Activated CD4-positive, alpha-beta T cell treated with anti-CD3 and anti-CD28 coated beads, Interleukin-2, amount 10 ng/mL, durations not matched to agents 7 days and 5 days (primary cell): Measurements from ENCODE around the gene GNA14. TPM values are rescaled to one million over a fixed set of nuclear protein-coding genes. Genes with fewer than 3 reads are reported as not detected.
"Not testable (repeated sequence)": the region's sequence is repeated elsewhere in the genome, so short reads cannot be mapped to it uniquely, and the experiment has no call there.

ENCODE experiments used
- CTCF ChIA-PET: fragments of 350-600 bp; sonication (Branson Sonifier 250); formaldehyde crosslinking; loops from one replicate; lab custom pipeline; 2021; ENCODE audit warnings: antibody characterized with exemption; lab: Charles Lee
- POLR2A ChIA-PET: fragments of 350-600 bp; sonication (Branson Sonifier 250); formaldehyde crosslinking; loops from one replicate; lab custom pipeline; 2021; ENCODE audit warnings: antibody characterized with exemption; lab: Charles Lee
- DNase-seq: peaks from one replicate; pipeline ENCODE4 v3.0.0-alpha.2; 2020
- H3K27ac Mint-ChIP-seq: one replicate; pipeline ENCODE4 v1.8.0; 2021; ENCODE audit warnings: mild to moderate bottlenecking, moderate library complexity, mixed read lengths
- H3K27me3 Mint-ChIP-seq: one replicate; pipeline ENCODE4 v1.8.0; 2021; ENCODE audit warnings: mixed read lengths
- H3K36me3 Mint-ChIP-seq: one replicate; pipeline ENCODE4 v1.8.0; 2021; ENCODE audit warnings: low read depth, mixed read lengths
- H3K4me1 Mint-ChIP-seq: one replicate; pipeline ENCODE4 v1.8.0; 2021; ENCODE audit warnings: mixed read lengths
- H3K4me3 Mint-ChIP-seq: one replicate; pipeline ENCODE4 v1.8.0; 2021; ENCODE audit warnings: mild to moderate bottlenecking, moderate library complexity, mixed read lengths
- H3K9me3 Mint-ChIP-seq: one replicate; pipeline ENCODE4 v1.8.0; 2021; ENCODE audit warnings: mixed read lengths
- total RNA-seq, 2 experiments: library from RNA; stranded (reverse); gene quantifications; one replicate each; pipeline ENCODE4 v1.2.3, GENCODE V29; 2021

GNA14 gene
- total RNA-seq, 2 experiments from 2014 or later, result not detected

DNA sequence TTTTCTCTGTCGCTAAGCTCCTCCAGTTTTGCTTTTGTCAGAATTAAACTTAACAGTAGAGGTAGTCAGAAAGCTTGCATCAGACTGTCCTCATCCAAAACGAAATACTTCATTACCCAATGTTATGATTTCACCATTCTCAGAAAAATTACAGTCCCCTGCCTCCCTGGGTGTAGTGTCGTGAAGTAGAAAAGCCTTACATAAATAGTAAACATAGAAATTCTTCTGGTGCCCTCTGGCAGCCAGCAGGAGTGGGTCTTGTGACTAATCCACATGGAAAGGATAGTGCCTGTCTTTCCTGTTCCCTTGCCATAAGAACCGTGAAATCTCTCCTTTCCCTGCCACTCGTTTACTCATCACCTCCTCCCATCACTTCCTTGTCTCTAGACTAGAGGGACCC lies 230.6 kb downstream of the GNA14 start:
- Mint-ChIP-seq H3K4me3 (no peak overlapping the region), H3K36me3 (peaks cover 8% of the 10 kb centered on the region), H3K27me3 (no peaks in the 10 kb centered on the region), H3K4me1 (no peaks in the 10 kb centered on the region), H3K27ac (no peak overlapping the region), H3K9me3 (no peaks in the 10 kb centered on the region)
- ChIA-PET CTCF (no interaction called here), POLR2A (no interaction called here)
- DNase-seq, result no peak

GRCh38 chr9:77408521-77408920 lies 239.6 kb downstream of the GNA14 start:
- peaks cover 35% of the 10 kb centered on the region for H3K36me3 Mint-ChIP-seq
- H3K27me3 Mint-ChIP-seq, CTCF ChIA-PET: not testable (repeated sequence)

DNA sequence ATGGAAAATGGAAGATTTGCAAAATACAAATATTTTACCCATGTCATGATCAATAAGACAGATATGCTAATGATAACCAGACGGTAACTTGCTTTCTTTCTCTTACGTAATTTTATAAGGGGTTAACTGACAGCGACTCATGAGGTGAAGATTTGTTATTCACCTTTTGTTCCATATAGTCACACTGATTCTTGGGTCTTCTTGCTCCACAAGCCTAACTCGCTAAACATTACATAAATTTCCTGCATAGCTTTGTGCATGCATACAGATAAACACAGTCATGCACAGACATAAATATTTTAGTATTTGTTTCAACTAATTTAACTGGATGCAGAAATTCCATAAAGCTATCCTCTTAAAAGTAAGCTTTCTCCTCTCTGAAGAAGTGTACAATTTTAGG lies 244.9 kb downstream of the GNA14 start:
- Mint-ChIP-seq H3K27me3 (no peaks in the 10 kb centered on the region), H3K9me3 (peaks cover 4% of the 10 kb centered on the region), H3K36me3 (peaks cover 22% of the 10 kb centered on the region), H3K4me3 (no peak overlapping the region), H3K27ac (no peak overlapping the region), H3K4me1 (no peaks in the 10 kb centered on the region)
- POLR2A ChIA-PET, result no interaction called here
- CTCF ChIA-PET, result no interaction called here
- DNase-seq, result no peak

More at GRCh38 chr9:77408521-77408920, 239.6 kb downstream of the GNA14 start:
- peaks cover 11% of the 10 kb centered on the region for H3K9me3 Mint-ChIP-seq
- H3K4me1 Mint-ChIP-seq, DNase-seq, POLR2A ChIA-PET, H3K4me3 Mint-ChIP-seq, H3K27ac Mint-ChIP-seq: not testable (repeated sequence)

GRCh38 chr9:77402286-77402685 lies 245.8 kb downstream of the GNA14 start:
- no peak for DNase-seq
- POLR2A ChIA-PET, result no interaction called here
- Mint-ChIP-seq H3K4me1 (no peaks in the 10 kb centered on the region), H3K36me3 (peaks cover 17% of the 10 kb centered on the region), H3K27ac (no peak overlapping the region), H3K27me3 (no peaks in the 10 kb centered on the region), H3K9me3 (no peaks in the 10 kb centered on the region), H3K4me3 (no peak overlapping the region)
- CTCF ChIA-PET, result no interaction called here

DNA sequence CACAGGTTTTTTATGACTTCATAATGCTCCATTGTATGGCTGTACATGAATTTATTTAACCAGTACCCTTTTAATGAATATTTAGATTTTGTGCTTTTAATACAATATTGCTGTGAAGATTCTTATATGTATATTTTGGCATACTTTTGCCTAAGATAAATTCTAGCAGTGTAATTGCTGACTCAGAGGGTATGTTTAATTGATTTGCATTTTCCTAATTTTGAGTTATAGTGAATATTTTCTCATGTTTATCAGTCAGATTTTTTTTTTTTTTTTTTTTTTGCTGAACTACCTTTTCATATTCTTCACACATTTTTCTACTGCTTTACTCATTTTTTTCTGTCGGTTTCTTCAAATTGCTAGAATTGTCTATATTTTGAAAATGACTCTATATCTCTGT lies 248.2 kb downstream of the GNA14 start:
- H3K27me3 Mint-ChIP-seq, result no peaks in the 10 kb centered on the region
- POLR2A ChIA-PET, result no interaction called here
- DNase-seq, result no peak
- H3K4me1 Mint-ChIP-seq, result no peaks in the 10 kb centered on the region
- no peaks in the 10 kb centered on the region for H3K36me3 Mint-ChIP-seq
- H3K27ac Mint-ChIP-seq, result no peak overlapping the region
- H3K9me3 Mint-ChIP-seq, result no peaks in the 10 kb centered on the region
- CTCF ChIA-PET, result no interaction called here
- no peak overlapping the region for H3K4me3 Mint-ChIP-seq

DNA sequence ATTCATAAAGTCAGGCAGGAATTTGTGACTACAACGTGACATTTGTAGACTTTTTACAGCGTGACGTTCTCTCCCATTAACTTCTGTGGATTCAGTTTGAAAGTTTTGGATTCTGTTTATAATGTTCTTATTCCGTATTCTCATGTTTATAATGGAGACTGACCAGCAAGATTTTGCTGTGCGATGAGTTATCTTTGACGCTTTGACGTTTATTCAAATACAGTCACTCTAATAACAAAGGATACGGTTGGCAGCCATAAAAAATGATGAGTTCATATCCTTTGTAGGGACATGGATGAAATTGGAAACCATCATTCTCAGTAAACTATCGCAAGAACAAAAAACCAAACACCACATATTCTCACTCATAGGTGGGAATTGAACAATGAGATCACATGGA lies 249.5 kb downstream of the GNA14 start:
- H3K9me3 Mint-ChIP-seq, DNase-seq, H3K27ac Mint-ChIP-seq, H3K4me3 Mint-ChIP-seq, H3K36me3 Mint-ChIP-seq, CTCF ChIA-PET, H3K27me3 Mint-ChIP-seq, H3K4me1 Mint-ChIP-seq, POLR2A ChIA-PET: not testable (repeated sequence)

DNA sequence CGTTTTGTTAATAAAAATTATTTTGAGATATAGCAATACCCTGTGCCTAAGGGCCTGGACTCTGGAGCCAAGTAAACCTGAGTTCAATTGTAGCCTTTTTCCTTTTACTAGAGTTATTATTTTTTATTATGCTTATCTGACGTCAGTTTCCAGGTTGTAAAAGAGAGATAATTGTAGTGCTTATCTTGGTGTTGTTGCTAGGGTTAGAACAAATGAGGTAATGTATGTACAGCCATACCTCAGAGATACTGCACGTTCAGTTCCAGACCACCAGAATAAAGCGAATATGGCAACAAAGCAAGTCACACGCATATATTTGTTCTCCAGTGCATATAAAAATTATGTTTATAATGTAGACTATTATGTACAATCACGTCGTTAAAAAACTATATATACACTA lies 255.8 kb downstream of the GNA14 start:
- ChIA-PET POLR2A (no interaction called here), CTCF (no interaction called here)
- no peak overlapping the region for H3K27ac Mint-ChIP-seq

DNA sequence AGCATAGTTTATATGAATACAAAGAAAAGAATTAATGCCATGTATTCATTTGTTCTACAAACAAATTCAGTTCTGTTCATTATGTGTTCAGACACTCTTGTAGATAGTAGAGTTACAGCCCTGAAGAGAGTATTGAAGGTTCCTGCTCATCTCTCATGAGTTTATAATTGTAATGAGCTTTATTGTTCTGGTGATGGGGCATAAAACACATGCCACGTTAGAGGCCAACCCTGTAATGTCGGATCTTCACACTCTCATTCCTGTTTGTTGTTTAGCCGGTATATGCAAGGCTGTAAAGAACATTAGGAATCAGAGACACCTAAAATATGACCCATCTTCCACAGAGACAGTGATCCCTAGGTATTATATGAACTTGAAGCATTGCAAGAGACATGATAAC lies 256.3 kb downstream of the GNA14 start:
- POLR2A ChIA-PET, result no interaction called here
- peaks cover 4% of the 10 kb centered on the region for H3K36me3 Mint-ChIP-seq
- H3K9me3 Mint-ChIP-seq, result no peaks in the 10 kb centered on the region

More for the DNA sequence above, 255.8 kb downstream of the GNA14 start:
- DNase-seq, result no peak
- Mint-ChIP-seq H3K9me3 (no peaks in the 10 kb centered on the region), H3K36me3 (peaks cover 4% of the 10 kb centered on the region), H3K4me3 (no peak overlapping the region), H3K27me3 (no peaks in the 10 kb centered on the region), H3K4me1 (no peaks in the 10 kb centered on the region)

DNA sequence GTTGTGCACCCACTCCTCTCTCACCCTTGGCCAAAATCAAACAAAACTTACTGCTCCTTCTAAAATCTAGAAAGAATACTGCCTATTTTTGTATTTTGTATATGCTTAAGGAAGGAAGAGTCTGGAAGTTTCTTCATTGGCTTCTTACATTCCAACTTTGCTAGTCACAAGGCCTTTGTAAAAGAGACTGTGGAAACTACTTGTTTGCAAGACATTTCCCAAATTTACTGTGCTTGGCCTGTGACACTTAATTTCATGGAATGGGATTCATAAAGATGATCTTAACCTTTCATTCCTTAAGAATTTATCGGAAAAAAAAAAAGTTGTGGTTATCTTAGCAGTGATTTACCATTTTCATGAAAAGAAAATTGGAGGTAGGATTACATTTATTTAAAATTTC lies 261.9 kb downstream of the GNA14 start:
- CTCF ChIA-PET, result no interaction called here
- DNase-seq, result no peak
- Mint-ChIP-seq H3K27me3 (no peaks in the 10 kb centered on the region), H3K4me3 (no peak overlapping the region), H3K27ac (no peak overlapping the region), H3K4me1 (no peaks in the 10 kb centered on the region), H3K9me3 (no peaks in the 10 kb centered on the region), H3K36me3 (peaks cover 6% of the 10 kb centered on the region)
- POLR2A ChIA-PET, result no interaction called here

More for the DNA sequence above, 256.3 kb downstream of the GNA14 start:
- H3K4me1 Mint-ChIP-seq, result no peaks in the 10 kb centered on the region
- CTCF ChIA-PET, result no interaction called here
- no peak overlapping the region for H3K4me3 Mint-ChIP-seq
- no peaks in the 10 kb centered on the region for H3K27me3 Mint-ChIP-seq
- DNase-seq, result no peak
- H3K27ac Mint-ChIP-seq, result no peak overlapping the region

GRCh38 chr9:77384406-77384805 lies 263.7 kb downstream of the GNA14 start:
- Mint-ChIP-seq H3K27ac (no peak overlapping the region), H3K36me3 (peaks cover 2% of the 10 kb centered on the region), H3K9me3 (no peaks in the 10 kb centered on the region), H3K4me1 (no peaks in the 10 kb centered on the region), H3K4me3 (no peak overlapping the region), H3K27me3 (no peaks in the 10 kb centered on the region)
- ChIA-PET POLR2A (no interaction called here), CTCF (no interaction called here)
- DNase-seq, result no peak

GRCh38 chr9:77375956-77376532 lies 272.1 kb downstream of the GNA14 start:
- peaks cover 16% of the 10 kb centered on the region for H3K36me3 Mint-ChIP-seq
- H3K27ac Mint-ChIP-seq, result no peak overlapping the region
- CTCF ChIA-PET, result no interaction called here
- DNase-seq, result no peak
- POLR2A ChIA-PET, result no interaction called here
- H3K4me3 Mint-ChIP-seq, result no peak overlapping the region
- no peaks in the 10 kb centered on the region for H3K4me1 Mint-ChIP-seq
- H3K27me3 Mint-ChIP-seq, result no peaks in the 10 kb centered on the region
- H3K9me3 Mint-ChIP-seq, result peaks cover 2% of the 10 kb centered on the region

DNA sequence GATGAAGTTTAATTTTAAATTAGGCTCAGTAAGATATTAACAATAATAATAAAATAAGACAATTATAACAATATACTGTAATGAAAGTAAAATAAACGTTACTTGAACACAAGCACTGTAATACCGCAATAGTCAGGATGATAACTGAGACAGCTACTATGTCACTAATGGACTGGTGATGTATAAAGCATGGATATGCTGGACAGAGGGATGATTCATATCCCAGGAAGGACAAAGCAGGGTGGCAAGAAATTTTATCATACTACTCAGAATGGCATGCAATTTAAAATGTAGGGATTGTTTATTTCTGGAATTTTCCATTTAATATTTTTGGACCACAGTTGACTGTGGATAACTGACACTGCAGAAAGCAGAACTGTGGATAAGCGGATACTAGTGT lies 273.9 kb downstream of the GNA14 start:
- no peaks in the 10 kb centered on the region for H3K27me3 Mint-ChIP-seq
- ChIA-PET CTCF (no interaction called here), POLR2A (no interaction called here)
- no peak overlapping the region for H3K4me3 Mint-ChIP-seq
- peaks cover 27% of the 10 kb centered on the region for H3K36me3 Mint-ChIP-seq
- DNase-seq, result no peak
- no peaks in the 10 kb centered on the region for H3K4me1 Mint-ChIP-seq
- peaks cover 5% of the 10 kb centered on the region for H3K9me3 Mint-ChIP-seq
- no peak overlapping the region for H3K27ac Mint-ChIP-seq
